NCI-H1092 treated with DMSO at 0.1 percent for 48 hours (cell line): ENCODE data around the gene C14orf119.
"Not testable (repeated sequence)": the region's sequence is repeated elsewhere in the genome, so short reads cannot be mapped to it uniquely, and the experiment has no call there.

Experiments
- DNase-seq: peaks from one replicate; lab custom pipeline; 2025; lab: John Stamatoyannopoulos, UW

C14orf119 gene

GRCh38 chr14:23089498-23090253 is 5.6 kb upstream of the C14orf119 start:
- DNase-seq: no peak

- no peak for DNase-seq
Observed at GRCh38 chr14:23090254-23090636, 5.1 kb upstream of the C14orf119 start.

DNA sequence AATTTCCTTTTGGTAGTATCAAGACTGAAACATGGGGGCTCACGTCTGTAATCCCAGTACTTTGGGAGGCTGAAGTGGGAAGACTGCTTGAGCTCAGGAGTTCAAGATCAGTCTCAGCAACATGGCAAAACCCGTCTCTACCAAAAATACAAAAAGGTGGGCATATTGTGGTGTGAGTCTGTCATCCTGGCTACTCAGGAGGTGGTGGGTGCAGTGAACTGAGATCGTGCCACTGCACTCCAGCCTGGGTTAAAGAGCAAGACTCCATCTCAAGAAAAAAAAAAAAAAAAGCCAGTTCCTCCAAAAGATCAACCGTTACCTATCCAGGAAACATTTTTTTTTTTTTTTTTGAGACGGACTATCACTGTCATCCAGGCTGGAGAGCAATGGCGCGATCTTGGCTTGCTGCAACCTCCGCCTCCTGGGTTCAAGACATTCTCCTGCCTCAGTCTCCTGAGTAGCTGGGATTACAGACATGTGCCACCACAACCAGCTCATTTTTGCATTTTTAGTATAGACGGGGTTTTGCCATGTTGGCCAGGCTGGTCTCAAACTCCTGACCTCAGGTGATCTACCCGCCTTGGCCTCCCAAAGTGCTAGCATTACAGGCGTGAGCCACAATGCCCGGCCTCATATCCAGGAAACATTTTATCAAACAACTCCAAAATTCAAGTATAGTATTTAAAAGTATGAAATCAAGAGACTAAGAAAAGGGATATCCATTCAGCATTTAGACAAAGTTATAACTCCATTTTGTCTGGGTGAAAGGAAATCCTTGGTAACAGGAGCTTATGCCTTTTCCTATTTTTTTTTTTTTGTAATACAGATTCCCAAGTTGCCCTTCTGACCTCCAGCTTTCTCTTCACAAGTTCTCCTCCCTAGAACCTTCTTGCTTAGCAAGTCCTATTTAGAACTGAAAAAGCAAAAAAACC is 3.7 kb upstream of the C14orf119 start:
- DNase-seq: no peak

DNA sequence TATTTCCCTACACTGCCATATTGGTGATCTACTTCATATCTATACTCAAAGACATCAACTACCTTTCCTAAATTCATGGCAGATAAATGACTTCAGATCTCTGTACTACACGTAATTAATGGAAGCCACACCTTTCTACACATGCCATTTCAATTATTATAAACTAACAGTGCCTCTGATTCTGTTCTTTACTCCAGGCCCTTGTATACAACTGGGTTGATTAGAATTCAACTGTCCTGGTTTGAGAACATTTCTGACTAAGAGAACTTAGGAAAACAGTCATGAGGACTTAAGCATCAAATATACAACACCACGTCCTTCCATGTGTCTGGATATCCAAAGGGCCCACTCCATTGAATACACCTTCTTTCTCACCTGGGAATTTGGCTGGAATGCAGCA is 2.2 kb upstream of the C14orf119 start:
- no peak for DNase-seq

DNA sequence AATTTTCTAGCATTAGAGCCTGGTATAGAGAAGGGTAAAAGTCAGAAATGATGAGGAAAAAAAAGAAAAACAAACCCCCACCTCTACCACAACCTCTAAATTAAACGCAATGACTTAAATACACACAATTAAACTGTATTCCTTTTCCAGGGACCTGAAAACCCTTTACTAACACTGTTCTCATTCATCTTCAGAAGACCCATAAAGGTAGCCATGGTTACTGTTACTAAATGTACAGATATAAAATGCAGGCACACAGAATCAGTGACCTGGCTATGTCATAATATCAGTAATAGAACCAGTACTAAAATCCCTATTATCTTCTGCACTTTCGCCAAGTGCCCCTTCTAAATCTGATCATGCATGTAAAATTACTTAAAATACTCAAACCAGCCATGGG is 1.8 kb upstream of the C14orf119 start:
- DNase-seq: no peak

- DNase-seq: no peak
Observed at GRCh38 chr14:23093991-23094665, 1.2 kb upstream of the C14orf119 start.

GRCh38 chr14:23094666-23095195 is 574 bp upstream of the C14orf119 start, which contains the start of gene ACIN1:
ACIN1 (minus strand) TSS chr14:23095136; CDS start chr14:23095112, 24 bp downstream.
- DNase-seq: no peak

DNA sequence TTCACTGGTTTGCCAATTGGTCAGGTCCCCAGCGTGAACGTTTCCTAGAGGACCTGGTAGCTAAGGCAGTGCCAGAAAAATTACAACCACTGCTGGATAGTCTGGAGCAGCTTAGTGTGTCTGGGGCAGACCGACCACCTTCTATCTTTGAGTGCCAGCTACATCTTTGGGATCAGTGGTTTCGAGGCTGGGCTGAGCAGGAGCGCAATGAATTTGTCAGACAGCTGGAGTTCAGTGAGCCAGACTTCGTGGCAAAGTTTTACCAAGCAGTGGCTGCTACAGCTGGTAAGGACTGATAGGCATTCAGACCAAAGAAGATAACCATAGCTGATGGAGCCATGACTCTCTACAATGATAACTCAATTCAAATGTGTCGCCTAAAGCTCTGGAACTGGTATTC is 2.5 kb downstream of the C14orf119 start:
- DNase-seq: no peak

GRCh38 chr14:23099212-23099861 is 4.0 kb downstream of the C14orf119 start:
- no peak for DNase-seq

DNA sequence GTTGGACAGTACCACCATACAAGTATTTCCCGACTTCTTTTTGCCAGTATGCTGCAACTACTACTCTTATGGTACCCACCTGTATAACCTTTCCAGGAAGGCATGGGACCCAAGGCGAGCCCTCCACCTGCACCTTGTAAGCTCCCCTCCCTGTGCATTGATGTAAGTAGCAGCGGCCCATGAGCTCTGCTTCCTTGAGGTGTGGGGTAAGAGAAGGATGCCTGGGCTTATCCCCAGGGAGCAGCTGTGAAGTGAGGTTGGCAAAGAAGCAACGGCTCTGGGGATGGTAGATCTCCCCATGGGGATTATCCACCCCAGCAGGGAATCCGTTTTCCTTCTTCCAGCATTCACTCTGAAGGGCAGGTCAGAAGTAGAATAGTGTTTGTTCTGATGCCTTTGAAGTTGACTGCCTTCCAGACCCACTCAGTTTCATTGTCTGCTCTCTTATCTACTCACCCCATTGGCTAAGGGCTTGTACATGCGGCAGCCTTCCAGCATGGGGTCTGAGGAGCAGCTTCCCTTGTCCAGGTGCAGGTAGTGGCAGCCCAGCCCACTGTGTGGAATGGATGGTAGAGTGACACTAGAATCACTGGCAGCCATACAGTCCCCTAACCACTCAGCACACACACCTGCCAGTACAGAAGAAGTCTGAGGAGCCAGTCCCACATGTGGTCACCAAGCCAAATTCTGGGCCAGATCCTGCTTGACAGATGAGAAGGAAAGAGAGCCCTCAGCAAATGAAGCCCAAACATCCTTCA is 6.1 kb downstream of the C14orf119 start:
- no peak for DNase-seq

- DNase-seq: no peak
Observed at GRCh38 chr14:23101986-23102625, 6.8 kb downstream of the C14orf119 start.

DNA sequence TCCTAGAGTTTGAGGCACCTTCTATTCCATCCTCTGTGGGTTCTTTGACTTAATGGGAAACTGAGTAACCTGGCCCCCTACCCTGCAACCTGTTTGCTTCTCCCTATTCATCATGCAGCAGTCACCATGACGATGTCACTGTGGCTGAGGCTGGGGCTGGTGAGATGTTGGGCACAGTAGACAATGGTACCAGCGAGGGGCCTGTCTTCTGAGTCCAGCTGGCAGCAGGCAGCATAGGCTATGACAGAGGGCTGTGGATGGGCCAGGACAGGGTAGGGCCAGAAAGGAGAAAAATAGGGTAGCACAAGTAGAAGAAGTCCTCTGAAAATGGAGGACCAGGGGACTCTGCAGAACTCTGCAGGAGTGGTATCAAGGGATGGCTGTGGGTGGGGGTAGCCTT is 7.5 kb downstream of the C14orf119 start:
- no peak for DNase-seq

GRCh38 chr14:23103581-23103980 is 8.3 kb downstream of the C14orf119 start:
- no peak for DNase-seq

GRCh38 chr14:23104070-23104590 is 8.8 kb downstream of the C14orf119 start:
- no peak for DNase-seq

DNA sequence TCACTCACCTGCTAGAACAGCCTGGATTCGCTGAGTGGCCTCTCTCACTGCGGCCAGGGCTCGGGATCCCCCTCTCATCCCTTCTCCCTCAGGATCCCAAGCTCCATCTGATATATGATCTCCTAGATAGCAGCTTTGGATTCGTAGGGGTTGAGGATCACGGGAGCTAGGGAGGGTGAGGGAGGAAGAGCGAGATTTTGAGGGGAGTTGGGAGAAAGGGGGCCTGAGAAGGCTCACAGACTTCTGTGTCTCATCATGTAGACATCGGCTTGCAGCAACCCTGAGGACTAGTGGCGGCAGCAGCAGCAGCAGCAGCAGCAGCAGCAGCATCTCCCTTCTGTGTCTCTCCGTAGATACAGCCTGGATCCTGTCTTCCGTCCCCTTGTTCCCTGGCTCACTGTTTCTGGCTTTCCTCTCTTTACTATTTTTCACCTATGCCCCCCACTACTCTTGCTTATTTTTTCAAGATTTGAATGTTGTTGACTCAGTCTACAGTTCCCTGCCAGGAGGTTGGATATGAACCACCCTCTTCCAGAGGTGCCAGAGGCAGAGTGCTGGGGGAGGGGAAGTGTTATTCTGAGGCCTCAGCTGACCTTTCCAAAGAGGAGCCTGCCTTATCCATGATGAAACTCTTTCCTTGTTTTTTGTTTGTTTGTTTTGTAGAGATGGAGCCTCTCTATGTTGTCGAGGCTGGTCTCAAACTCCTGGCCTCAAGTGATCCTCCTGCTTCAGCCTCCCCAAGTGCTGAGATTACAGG is 9.5 kb downstream of the C14orf119 start, which contains the start of gene CIROP:
Gene CIROP, minus strand, starts transcription at position 399 of the 757 bp plus-strand sequence. Its CDS starts 69 bp downstream, at position 330.
- DNase-seq: no peak

DNA sequence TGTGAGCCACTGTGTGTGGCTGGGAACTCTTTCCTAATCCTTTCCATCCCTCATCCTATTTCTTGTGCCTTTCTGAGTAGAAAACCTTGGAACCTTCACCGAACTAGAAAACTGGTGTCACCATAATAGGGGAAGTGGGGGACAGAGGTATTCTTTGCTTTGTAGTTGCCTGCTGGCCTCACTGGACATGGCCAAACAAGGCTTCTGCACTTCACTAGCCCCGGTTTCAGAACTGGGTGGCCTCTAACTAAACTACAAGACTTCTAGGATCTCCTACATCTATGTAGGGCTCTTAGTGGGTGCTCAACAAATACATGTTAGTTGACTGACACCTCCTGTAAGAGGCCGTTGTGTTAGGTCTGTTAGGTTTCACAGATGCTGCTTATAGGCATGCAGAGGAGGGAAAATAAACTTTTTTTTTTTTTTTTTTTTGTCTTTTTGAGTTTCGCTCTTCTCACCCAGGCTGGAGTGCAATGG is 10.1 kb downstream of the C14orf119 start:
- no peak for DNase-seq

- no peak for DNase-seq
Observed at GRCh38 chr14:23106747-23107045, 11.4 kb downstream of the C14orf119 start.

GRCh38 chr14:23107620-23108019 is 12.3 kb downstream of the C14orf119 start:
- not testable (repeated sequence) for DNase-seq

GRCh38 chr14:23108169-23108568 is 12.9 kb downstream of the C14orf119 start:
- not testable (repeated sequence) for DNase-seq
